ENCODE data around the gene POLR2J. TPM values are rescaled to one million over a fixed set of nuclear protein-coding genes. Genes with fewer than 3 reads are reported as not detected.
A peak's percentile ranks its signal among the peaks of the same experiment; 100 is the strongest.

The POLR2J gene
- total RNA-seq, 4 donors from 2014 or later: 25.7 to 67.9 (median 51.6) TPM

GRCh38 chr7:102473271-102473991 is 5.3 kb downstream of the POLR2J start:
- Histone ChIP-seq H3K9me3 (no peaks in the 10 kb centered on the region), H3K4me3 (no peak overlapping the region), H3K4me1 (peaks cover 0 to 11% of the 10 kb centered on the region in 2 donors), H3K27me3 (no peaks in the 10 kb centered on the region), H3K36me3 (peaks cover 0 to 20% of the 10 kb centered on the region in 2 donors), H3K27ac (peak overlapping the region in 1 of 4 donors; percentile 10)
- peak; percentile 2 to 48 for DNase-seq
- intact Hi-C loops (cut with DNase I; ENCODE audit: low total_unique reads): no loop called here
- ATAC-seq: no peak
- TF ChIP-seq POLR2A (IDR thresholded peaks at IDR 0.05) (no peak), CTCF (IDR thresholded peaks at IDR 0.05 in 4 of 5, conservative IDR thresholded peaks at IDR 0.05 in 1 of 5) (no peak)
- in situ Hi-C loops (cut with MboI; ENCODE audit: low sequenced_read_pairs in 4 of 4): no loop called here

GRCh38 chr7:102472126-102473041 is 6.3 kb downstream of the POLR2J start:
- Histone ChIP-seq H3K4me3 (no peak overlapping the region), H3K36me3 (peaks cover 0 to 20% of the 10 kb centered on the region in 2 donors), H3K9me3 (no peaks in the 10 kb centered on the region), H3K27ac (peak overlapping the region in 1 of 4 donors; percentile 9), H3K4me1 (peaks cover 0 to 11% of the 10 kb centered on the region in 2 donors), H3K27me3 (no peaks in the 10 kb centered on the region)
- DNase-seq (peak; percentile 1 to 15), ATAC-seq (no peak)
- intact Hi-C loops (cut with DNase I; ENCODE audit: low total_unique reads): no loop called here
- TF ChIP-seq POLR2A (IDR thresholded peaks at IDR 0.05) (no peak), CTCF (IDR thresholded peaks at IDR 0.05 in 4 of 5, conservative IDR thresholded peaks at IDR 0.05 in 1 of 5) (no peak)
- in situ Hi-C loops (cut with MboI; ENCODE audit: low sequenced_read_pairs in 4 of 4): no loop called here

GRCh38 chr7:102471791-102472125 is 7.0 kb downstream of the POLR2J start:
- no peak for DNase-seq
- peak overlapping the region in 1 of 4 donors; percentile 9 for H3K27ac ChIP-seq
- in situ Hi-C loops (cut with MboI; ENCODE audit: low sequenced_read_pairs in 4 of 4): no loop called here
- H3K4me1 ChIP-seq: peaks cover 0 to 11% of the 10 kb centered on the region in 2 donors
- no peak for TF ChIP-seq CTCF (IDR thresholded peaks at IDR 0.05 in 4 of 5, conservative IDR thresholded peaks at IDR 0.05 in 1 of 5)
- TF ChIP-seq POLR2A (IDR thresholded peaks at IDR 0.05): no peak
- no peak overlapping the region for H3K4me3 ChIP-seq
- no peaks in the 10 kb centered on the region for H3K27me3 ChIP-seq
- peaks cover 0 to 20% of the 10 kb centered on the region in 2 donors for H3K36me3 ChIP-seq
- intact Hi-C loops (cut with DNase I; ENCODE audit: low total_unique reads): no loop called here
- no peak for ATAC-seq
- no peaks in the 10 kb centered on the region for H3K9me3 ChIP-seq

GRCh38 chr7:102469972-102470825 is 8.5 kb downstream of the POLR2J start:
- TF ChIP-seq POLR2A (IDR thresholded peaks at IDR 0.05) (no peak), CTCF (IDR thresholded peaks at IDR 0.05 in 4 of 5, conservative IDR thresholded peaks at IDR 0.05 in 1 of 5) (no peak)
- no peak overlapping the region for H3K4me3 ChIP-seq
- ATAC-seq (peak in 1 of 2 donors; percentile 24), DNase-seq (peak; percentile 6 to 50)
- intact Hi-C loops (cut with DNase I; ENCODE audit: low total_unique reads): no loop called here
- no peaks in the 10 kb centered on the region for H3K27me3 ChIP-seq
- peaks cover 4 to 21% of the 10 kb centered on the region in 2 donors for H3K4me1 ChIP-seq
- in situ Hi-C loops (cut with MboI; ENCODE audit: low sequenced_read_pairs in 4 of 4): loop anchor here in 1 of 4 donors (10.0 kb wide), 1 partner anchor 65 kb away; no protein-coding TSS in a partner anchor
- H3K9me3 ChIP-seq: no peaks in the 10 kb centered on the region
- H3K27ac ChIP-seq: no peak overlapping the region
- H3K36me3 ChIP-seq: peaks cover 0 to 16% of the 10 kb centered on the region in 2 donors

Data from gastrocnemius medialis (tissue), 4 donors.